PC-9 (cell line): ENCODE measurements around the gene MCMBP. TPM values are rescaled to one million over a fixed set of nuclear protein-coding genes. Genes with fewer than 3 reads are reported as not detected.
"Not testable (repeated sequence)": the region's sequence is repeated elsewhere in the genome, so short reads cannot be mapped to it uniquely, and the experiment has no call there.

ENCODE experiments used
- BruUV-seq: library from RNA; stranded (reverse); fragments of 400-500 nt; replicated peaks from 2 replicates; lab custom pipeline; 2021; lab: Mats Ljungman, UMichigan
- CTCF ChIA-PET: fragments of 300-600 bp; sonication (Branson Sonifier 250); formaldehyde crosslinking; loops from one replicate; lab custom pipeline; 2022; ENCODE audit warnings: antibody characterized with exemption; lab: Charles Lee
- POLR2A ChIA-PET: fragments of 300-600 bp; sonication (Branson Sonifier 250); formaldehyde crosslinking; loops from one replicate; lab custom pipeline; 2022; ENCODE audit warnings: antibody characterized with exemption; ENCODE audit not compliant: unreplicated experiment; lab: Charles Lee
- DNase-seq, 2 experiments: peaks; one replicate each; pipeline versions ENCODE4 v3.0.0 to v3.0.0-alpha.2; 2015 to 2022; ENCODE audit warnings: mixed read lengths in 1 of 2
- H2AFZ ChIP-seq: fragments of 200-600 bp; sonication (generic); 2 replicates; pipeline ENCODE4 v1.8.1; 2017; ENCODE audit warnings: antibody characterized with exemption
- H3F3A ChIP-seq: fragments of 200-600 bp; sonication (generic); 2 replicates; pipeline ENCODE4 v1.8.1; 2017; ENCODE audit warnings: antibody characterized with exemption, mild to moderate bottlenecking, low read depth; ENCODE audit not compliant: insufficient read depth
- H3K27ac ChIP-seq: fragments of 200-600 bp; sonication (generic); 2 replicates; pipeline ENCODE4 v1.6.1; 2016; ENCODE audit warnings: mixed run types
- H3K27me3 ChIP-seq: fragments of 200-600 bp; sonication (generic); 2 replicates; pipeline ENCODE4 v1.6.1; 2016; ENCODE audit warnings: low read depth, mixed run types; ENCODE audit not compliant: insufficient read depth
- H3K36me3 ChIP-seq: fragments of 200-600 bp; sonication (generic); 2 replicates; pipeline ENCODE4 v1.6.1; 2016; ENCODE audit warnings: low read depth, mixed run types
- H3K4me1 ChIP-seq: fragments of 200-600 bp; sonication (generic); replicated peaks from 2 replicates; pipeline ENCODE4 v1.6.1; 2016; ENCODE audit warnings: mixed run types; ENCODE audit not compliant: insufficient read depth
- H3K4me2 ChIP-seq: fragments of 200-600 bp; sonication (generic); 2 replicates; pipeline ENCODE4 v1.6.1; 2017; ENCODE audit warnings: mixed run types
- H3K4me3 ChIP-seq: fragments of 200-600 bp; sonication (generic); 2 replicates; pipeline ENCODE4 v1.6.1; 2016; ENCODE audit warnings: mixed run types
- H3K79me2 ChIP-seq: fragments of 200-600 bp; sonication (generic); 2 replicates; pipeline ENCODE4 v1.6.1; 2017; ENCODE audit warnings: low read depth, mixed run types
- H3K9me2 ChIP-seq: fragments of 200-600 bp; sonication (generic); 2 replicates; pipeline ENCODE4 v1.8.1; 2017; ENCODE audit warnings: mild to moderate bottlenecking; ENCODE audit not compliant: insufficient read depth
- H3K9me3 ChIP-seq: fragments of 200-600 bp; sonication (generic); 2 replicates; pipeline ENCODE4 v1.8.1; 2016; ENCODE audit warnings: low read depth; ENCODE audit not compliant: insufficient read depth
- H4K20me1 ChIP-seq: fragments of 200-600 bp; sonication (generic); 2 replicates; pipeline ENCODE4 v1.8.1; 2017; ENCODE audit not compliant: insufficient read depth
- EZH2 ChIP-seq: fragments of 200-600 bp; sonication (generic); IDR thresholded peaks from 2 replicates; pipeline ENCODE4 v1.8.0; 2017; ENCODE audit warnings: antibody characterized with exemption, low read depth
- intact Hi-C: fragments of 100-400 bp; cut with micrococcal nuclease; formaldehyde crosslinking; loops from one replicate; pipeline ENCODE4 v1.10.0; 2022; ENCODE audit not compliant: unreplicated experiment
- total RNA-seq: library from RNA; stranded (reverse); gene quantifications from 2 replicates; pipeline ENCODE4 v1.2.3, GENCODE V29; 2021
- TF ChIP-seq, protein P1 (sequence below): fragments of 200-600 bp; sonication (generic); conservative IDR thresholded peaks from 2 replicates; pipeline ENCODE4 v1.6.1; 2017; ENCODE audit warnings: mixed run types, antibody characterized with exemption, mild to moderate bottlenecking, moderate library complexity

MCMBP gene
- total RNA-seq, 1 experiment from 2014 or later = 36.7 TPM

DNA sequence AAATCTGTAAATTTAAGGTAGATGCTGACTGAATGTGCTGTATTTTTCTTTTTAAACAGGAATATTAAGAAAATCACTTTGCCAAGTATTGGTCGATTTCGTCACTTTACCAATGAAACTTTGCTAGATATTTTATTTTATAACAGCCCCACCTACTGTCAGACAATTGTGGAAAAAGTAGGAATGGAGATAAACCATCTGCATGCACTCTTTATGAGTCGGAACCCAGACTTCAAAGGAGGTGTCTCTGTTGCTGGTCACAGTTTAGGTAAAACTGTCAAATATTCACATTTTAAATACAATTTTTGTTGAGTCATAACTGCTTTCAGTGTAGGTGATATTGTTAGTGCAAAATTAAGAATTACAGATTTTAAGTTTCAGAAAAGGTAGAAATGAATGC is 45.1 kb upstream of the MCMBP start:
- intact Hi-C loops = no loop called here
- no peak overlapping the region for H2AFZ ChIP-seq
- H3K27me3 ChIP-seq = no peaks in the 10 kb centered on the region
- no peak overlapping the region for H3K27ac ChIP-seq
- CTCF ChIA-PET = no interaction called here
- no peaks in the 10 kb centered on the region for H3K9me3 ChIP-seq
- no peak for DNase-seq
- no peaks in the 10 kb centered on the region; the same call in 1 of the 2 replicates for H3K36me3 ChIP-seq
- H3K9me2 ChIP-seq = no peaks in the 10 kb centered on the region
- H3K4me3 ChIP-seq = no peak overlapping the region
- no TSS peak for BruUV-seq
- no peaks in the 10 kb centered on the region for H4K20me1 ChIP-seq
- TF ChIP-seq, protein P1, sequence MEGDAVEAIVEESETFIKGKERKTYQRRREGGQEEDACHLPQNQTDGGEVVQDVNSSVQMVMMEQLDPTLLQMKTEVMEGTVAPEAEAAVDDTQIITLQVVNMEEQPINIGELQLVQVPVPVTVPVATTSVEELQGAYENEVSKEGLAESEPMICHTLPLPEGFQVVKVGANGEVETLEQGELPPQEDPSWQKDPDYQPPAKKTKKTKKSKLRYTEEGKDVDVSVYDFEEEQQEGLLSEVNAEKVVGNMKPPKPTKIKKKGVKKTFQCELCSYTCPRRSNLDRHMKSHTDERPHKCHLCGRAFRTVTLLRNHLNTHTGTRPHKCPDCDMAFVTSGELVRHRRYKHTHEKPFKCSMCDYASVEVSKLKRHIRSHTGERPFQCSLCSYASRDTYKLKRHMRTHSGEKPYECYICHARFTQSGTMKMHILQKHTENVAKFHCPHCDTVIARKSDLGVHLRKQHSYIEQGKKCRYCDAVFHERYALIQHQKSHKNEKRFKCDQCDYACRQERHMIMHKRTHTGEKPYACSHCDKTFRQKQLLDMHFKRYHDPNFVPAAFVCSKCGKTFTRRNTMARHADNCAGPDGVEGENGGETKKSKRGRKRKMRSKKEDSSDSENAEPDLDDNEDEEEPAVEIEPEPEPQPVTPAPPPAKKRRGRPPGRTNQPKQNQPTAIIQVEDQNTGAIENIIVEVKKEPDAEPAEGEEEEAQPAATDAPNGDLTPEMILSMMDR = no peak
- TF ChIP-seq EZH2 = no peak
- H3F3A ChIP-seq = no peaks in the 10 kb centered on the region
- H3K4me1 ChIP-seq = no peaks in the 10 kb centered on the region
- POLR2A ChIA-PET = no interaction called here
- H3K79me2 ChIP-seq = no peaks in the 10 kb centered on the region
- H3K4me2 ChIP-seq = no peak overlapping the region

DNA sequence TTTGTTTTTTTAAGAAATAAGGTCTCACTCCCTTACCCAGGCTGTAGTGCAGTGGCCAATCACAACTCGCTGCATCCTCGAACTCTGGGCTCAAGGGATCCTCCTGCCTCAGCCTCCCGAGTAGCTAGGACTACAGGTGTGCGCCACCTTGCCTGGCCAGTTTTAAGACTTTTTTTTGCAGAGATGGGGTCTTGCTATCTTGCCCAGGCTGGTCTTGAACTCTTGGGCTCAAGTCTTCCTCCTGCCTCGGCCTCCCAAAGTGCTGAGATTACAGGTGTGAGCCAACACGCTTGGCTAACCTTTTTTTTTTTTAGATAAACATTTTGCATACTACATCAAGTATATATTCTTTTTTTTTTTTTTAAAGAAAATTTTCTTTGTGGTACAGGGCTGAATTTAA is 38.0 kb upstream of the MCMBP start:
- no peak for TF ChIP-seq EZH2
- TF ChIP-seq, protein P1 = no peak
- H3K4me2 ChIP-seq = no peak overlapping the region
- POLR2A ChIA-PET = no interaction called here
- H2AFZ ChIP-seq = no peak overlapping the region
- DNase-seq = no peak
- H3K4me1 ChIP-seq = no peaks in the 10 kb centered on the region
- H3K36me3 ChIP-seq = no peaks in the 10 kb centered on the region
- H3K27ac ChIP-seq = no peak overlapping the region
- H3K9me2 ChIP-seq = no peaks in the 10 kb centered on the region
- H3K4me3 ChIP-seq = no peak overlapping the region
- H3K79me2 ChIP-seq = no peaks in the 10 kb centered on the region
- no peaks in the 10 kb centered on the region for H3K9me3 ChIP-seq
- no peaks in the 10 kb centered on the region for H3F3A ChIP-seq
- no peaks in the 10 kb centered on the region for H4K20me1 ChIP-seq
- no peaks in the 10 kb centered on the region for H3K27me3 ChIP-seq
- BruUV-seq = no TSS peak
- intact Hi-C loops = no loop called here
- CTCF ChIA-PET = no interaction called here

DNA sequence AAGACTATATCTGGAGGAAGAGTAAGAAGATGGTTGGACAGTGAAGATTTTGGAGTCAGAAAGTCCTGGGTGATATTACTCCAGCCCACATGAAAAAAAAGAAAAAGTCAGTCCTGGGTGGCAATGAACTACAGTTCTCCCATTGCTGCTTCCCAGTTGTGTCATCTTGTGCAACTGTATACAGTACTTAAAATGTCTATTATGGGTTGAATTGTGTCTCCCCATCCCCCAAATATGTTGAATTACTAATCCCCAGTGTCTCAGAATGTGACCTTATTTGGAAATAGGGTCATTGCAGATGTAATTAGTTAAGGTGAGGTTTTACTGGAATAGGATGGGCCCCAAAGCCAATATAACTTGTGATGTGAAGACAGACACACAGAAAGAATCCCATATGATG is 35.5 kb upstream of the MCMBP start:
- no peaks in the 10 kb centered on the region for H3K79me2 ChIP-seq
- H3K9me3 ChIP-seq = no peaks in the 10 kb centered on the region
- no peak overlapping the region for H3K4me2 ChIP-seq
- DNase-seq = no peak
- H3K4me3 ChIP-seq = no peak overlapping the region
- 0 out of 2 replicates have a peak, but pooled peaks cover 1% of the 10 kb centered on the region for H4K20me1 ChIP-seq
- no peak overlapping the region for H3K27ac ChIP-seq
- no peak overlapping the region for H2AFZ ChIP-seq
- CTCF ChIA-PET = no interaction called here
- no peaks in the 10 kb centered on the region for H3K9me2 ChIP-seq
- H3K36me3 ChIP-seq = no peaks in the 10 kb centered on the region
- intact Hi-C loops = no loop called here
- no peaks in the 10 kb centered on the region for H3K4me1 ChIP-seq
- TF ChIP-seq, protein P1 = no peak
- no peak for TF ChIP-seq EZH2
- POLR2A ChIA-PET = no interaction called here
- no TSS peak for BruUV-seq
- H3F3A ChIP-seq = no peaks in the 10 kb centered on the region
- H3K27me3 ChIP-seq = no peaks in the 10 kb centered on the region

DNA sequence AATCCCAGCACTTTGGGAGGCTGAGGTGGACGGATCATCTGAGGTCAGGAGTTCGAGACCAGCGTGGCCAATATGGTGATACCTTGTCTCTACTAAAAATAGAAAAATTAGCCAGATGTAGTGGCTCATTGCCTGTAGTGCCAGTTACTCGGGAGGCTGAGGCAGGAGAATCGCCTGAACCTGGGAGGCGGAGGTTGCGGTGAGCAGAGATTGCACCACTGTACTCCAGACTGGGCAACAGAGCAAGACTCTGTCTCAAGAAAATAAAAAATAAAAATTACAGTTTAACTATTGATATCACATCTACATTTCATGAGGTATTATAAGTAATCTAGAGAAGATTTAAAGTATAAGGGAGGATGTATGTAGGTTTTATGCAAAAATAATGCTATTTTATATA is 35.1 kb upstream of the MCMBP start:
- H3K9me2 ChIP-seq, H3K4me1 ChIP-seq, H3K36me3 ChIP-seq, DNase-seq, CTCF ChIA-PET, H3K4me2 ChIP-seq, intact Hi-C loops, H3K27ac ChIP-seq, H3K9me3 ChIP-seq, POLR2A ChIA-PET, H4K20me1 ChIP-seq, BruUV-seq, H3K27me3 ChIP-seq, H3F3A ChIP-seq, H3K4me3 ChIP-seq, H3K79me2 ChIP-seq, H2AFZ ChIP-seq: not testable (repeated sequence)
